Cerebellar cortex (tissue), 1 donor: ENCODE data around the gene NFKB2.

Experiments
- DNase-seq: peaks from one replicate; pipeline ENCODE4 v3.0.0-alpha.2; 2015; ENCODE audit warnings: low spot score

Gene NFKB2

DNA sequence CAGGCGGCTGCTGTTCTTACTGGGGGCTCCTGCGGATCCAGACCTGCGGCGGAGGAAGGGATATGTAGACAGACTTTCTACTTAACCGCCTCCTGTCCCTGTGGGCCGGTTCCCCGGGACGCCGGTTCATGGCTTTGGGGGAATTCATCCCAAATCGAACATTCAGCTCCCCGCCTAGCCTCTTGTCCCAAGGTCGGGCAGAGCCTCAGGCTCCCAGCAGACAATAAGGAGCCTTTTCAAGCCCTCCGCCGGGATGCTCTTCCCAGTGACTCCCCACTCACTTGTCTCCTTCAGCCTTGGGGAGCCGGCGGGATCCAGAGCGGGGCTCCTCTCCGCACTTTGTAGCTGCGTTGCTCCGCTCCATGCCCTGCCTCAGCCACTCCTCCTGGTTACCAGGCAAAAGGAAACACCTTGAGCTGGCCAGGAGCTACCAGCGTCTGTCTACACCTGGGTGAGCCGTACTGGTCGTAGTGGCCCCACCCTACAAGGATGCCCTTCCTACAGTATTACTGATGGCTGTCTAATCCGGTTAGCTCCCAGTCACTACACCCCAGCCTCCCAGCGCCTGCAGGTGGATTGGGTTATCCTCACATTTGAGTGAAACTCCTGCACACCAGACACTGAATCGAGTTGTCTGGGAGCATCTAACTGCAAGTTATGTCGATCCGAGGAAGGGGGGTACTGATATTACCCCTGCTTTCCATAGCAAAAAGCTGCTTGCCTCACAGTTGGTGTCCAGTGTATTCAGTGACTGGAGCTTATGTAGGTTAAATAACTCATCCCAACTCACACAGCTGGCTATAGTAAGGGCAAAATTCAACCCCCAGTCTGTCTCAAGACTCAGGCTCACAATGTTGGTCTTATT lies 55.8 kb downstream of the NFKB2 start, which contains the start of gene C10orf95:
Gene C10orf95, minus strand, starts transcription at position 439 of the 865 bp plus-strand sequence. CDS start 450 bp downstream, outside the sequence.
- peak; percentile 35 for DNase-seq
